ENCODE results near the gene ARX. TPM values are rescaled to one million over a fixed set of nuclear protein-coding genes. Genes with fewer than 3 reads are reported as not detected.

ARX gene
- polyA plus RNA-seq, 1 of the 3 experiments (the other 2 are of a cell fraction), result not detected

GRCh38 chrX:25028726-25029125 lies 13.0 kb upstream of the ARX start:
- H3K9me2 ChIP-seq, result no peaks in the 10 kb centered on the region
- WGBS (ENCODE audit: low lambda C conversion rate), result 33% methylated on average over 7 of the region's 7 CpGs
- no peaks in the 10 kb centered on the region for H4K20me1 ChIP-seq (ENCODE audit: insufficient read depth)
- no peaks in the 10 kb centered on the region for H3K4me1 ChIP-seq (ENCODE audit: control insufficient read depth in 1 of 2, insufficient read depth in 2 of 2, low read depth in 1 of 2, low read length in 1 of 2)
- no peaks in the 10 kb centered on the region for H3K9me3 ChIP-seq
- no peak overlapping the region; the same call in 1 of the 2 replicates for H2AFZ ChIP-seq (ENCODE audit: low read depth)
- H3K4me2 ChIP-seq, result no peak overlapping the region
- ChIA-PET CTCF (interaction anchor here (1.0 to 1.1 kb wide), 2 partner anchors 14 to 115 kb away, joined by 3 read pairs; partner anchors contain the start of gene ARX), POLR2A (no interaction called here)
- H3K79me2 ChIP-seq (ENCODE audit: insufficient read depth), result no peaks in the 10 kb centered on the region
- no peaks in the 10 kb centered on the region for H3F3A ChIP-seq (replicated peaks; ENCODE audit: insufficient read depth)
- no peak overlapping the region for H3K9ac ChIP-seq
- no peak for TF ChIP-seq SIN3A (IDR thresholded peaks at IDR 0.05; ENCODE audit: borderline replicate concordance, low read depth, low read length)
- no peak for TF ChIP-seq POLR2AphosphoS5 (IDR thresholded peaks at IDR 0.05; ENCODE audit: low read depth, low read length)
- no peak for TF ChIP-seq TCF12 (IDR thresholded peaks at IDR 0.05)
- TF ChIP-seq TEAD4 (IDR thresholded peaks at IDR 0.05; ENCODE audit: borderline replicate concordance, insufficient read depth), result no peak
- no peak for TF ChIP-seq TAF1 (IDR thresholded peaks at IDR 0.05; ENCODE audit: borderline replicate concordance, low read depth, low read length)
- no peak for TF ChIP-seq SMC3 (IDR thresholded peaks at IDR 0.05; ENCODE audit: low read depth, low read length)
- TF ChIP-seq RCOR1 (IDR thresholded peaks at IDR 0.05; ENCODE audit: low read length), result no peak
- H3K27ac ChIP-seq (ENCODE audit: low read depth in 2 of 2, low read length in 1 of 2), result peak overlapping the region in 1 of 2 experiments; percentile 5; a peak in 1 of 4 replicates
- no peaks in the 10 kb centered on the region for H3K36me3 ChIP-seq (replicated peaks in 1 of 2; ENCODE audit: control insufficient read depth in 1 of 2, insufficient read depth in 2 of 2, low read length in 1 of 2)
- no peak overlapping the region for H3K4me3 ChIP-seq (ENCODE audit: low read depth in 2 of 2, low read length in 1 of 2)
- H3K27me3 ChIP-seq (ENCODE audit: insufficient read depth), result peaks cover 19% of the 10 kb centered on the region; the same call in 1 of the 2 replicates
- DNase-seq, result no peak

GRCh38 chrX:25026576-25026975 lies 10.8 kb upstream of the ARX start:
- H3K27me3 ChIP-seq (ENCODE audit: insufficient read depth), result peaks cover 32% of the 10 kb centered on the region
- no peaks in the 10 kb centered on the region for H3F3A ChIP-seq (replicated peaks; ENCODE audit: insufficient read depth)
- H3K36me3 ChIP-seq (replicated peaks in 1 of 2; ENCODE audit: control insufficient read depth in 1 of 2, insufficient read depth in 2 of 2, low read length in 1 of 2), result no peaks in the 10 kb centered on the region
- H3K4me1 ChIP-seq (ENCODE audit: control insufficient read depth in 1 of 2, insufficient read depth in 2 of 2, low read depth in 1 of 2, low read length in 1 of 2), result no peaks in the 10 kb centered on the region
- H3K9ac ChIP-seq, result no peak overlapping the region
- H3K79me2 ChIP-seq (ENCODE audit: insufficient read depth), result no peaks in the 10 kb centered on the region
- H3K27ac ChIP-seq (ENCODE audit: low read depth in 2 of 2, low read length in 1 of 2), result no peak overlapping the region
- no peak for DNase-seq
- no peaks in the 10 kb centered on the region for H4K20me1 ChIP-seq (ENCODE audit: insufficient read depth)
- no peaks in the 10 kb centered on the region for H3K9me2 ChIP-seq
- ChIA-PET CTCF (interaction anchor here (0.6 to 1.8 kb wide), 2 partner anchors 117 to 528 kb away, joined by 3 to 10 read pairs; no protein-coding TSS in a partner anchor), POLR2A (no interaction called here)
- no peaks in the 10 kb centered on the region for H3K9me3 ChIP-seq
- H2AFZ ChIP-seq (ENCODE audit: low read depth), result no peak overlapping the region
- TF ChIP-seq, protein P1, sequence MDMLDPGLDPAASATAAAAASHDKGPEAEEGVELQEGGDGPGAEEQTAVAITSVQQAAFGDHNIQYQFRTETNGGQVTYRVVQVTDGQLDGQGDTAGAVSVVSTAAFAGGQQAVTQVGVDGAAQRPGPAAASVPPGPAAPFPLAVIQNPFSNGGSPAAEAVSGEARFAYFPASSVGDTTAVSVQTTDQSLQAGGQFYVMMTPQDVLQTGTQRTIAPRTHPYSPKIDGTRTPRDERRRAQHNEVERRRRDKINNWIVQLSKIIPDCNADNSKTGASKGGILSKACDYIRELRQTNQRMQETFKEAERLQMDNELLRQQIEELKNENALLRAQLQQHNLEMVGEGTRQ (IDR thresholded peaks at IDR 0.05; ENCODE audit: borderline replicate concordance, low read depth, low read length), result no peak
- TF ChIP-seq CHD2 (IDR thresholded peaks at IDR 0.05; ENCODE audit: low read length, partially characterized antibody) (no peak), RAD21 (IDR thresholded peaks at IDR 0.05; ENCODE audit: low read length) (no peak), SIN3A (IDR thresholded peaks at IDR 0.05; ENCODE audit: borderline replicate concordance, low read depth, low read length) (no peak), POLR2AphosphoS5 (IDR thresholded peaks at IDR 0.05; ENCODE audit: low read depth, low read length) (no peak), MEF2A (IDR thresholded peaks at IDR 0.05; ENCODE audit: borderline replicate concordance, low read depth) (no peak), FOXJ3 (CRISPR knock-in tag; IDR thresholded peaks at IDR 0.05) (no peak), REST (IDR thresholded peaks at IDR 0.05; ENCODE audit: low read depth, low read length) (no peak), RCOR1 (IDR thresholded peaks at IDR 0.05; ENCODE audit: low read length) (no peak), FOXM1 (IDR thresholded peaks at IDR 0.05; ENCODE audit: low read depth) (no peak), TCF12 (IDR thresholded peaks at IDR 0.05) (no peak), SMC3 (IDR thresholded peaks at IDR 0.05; ENCODE audit: low read depth, low read length) (no peak), GABPA (IDR thresholded peaks at IDR 0.05; ENCODE audit: low read depth) (no peak)
- TF ChIP-seq, protein P2, sequence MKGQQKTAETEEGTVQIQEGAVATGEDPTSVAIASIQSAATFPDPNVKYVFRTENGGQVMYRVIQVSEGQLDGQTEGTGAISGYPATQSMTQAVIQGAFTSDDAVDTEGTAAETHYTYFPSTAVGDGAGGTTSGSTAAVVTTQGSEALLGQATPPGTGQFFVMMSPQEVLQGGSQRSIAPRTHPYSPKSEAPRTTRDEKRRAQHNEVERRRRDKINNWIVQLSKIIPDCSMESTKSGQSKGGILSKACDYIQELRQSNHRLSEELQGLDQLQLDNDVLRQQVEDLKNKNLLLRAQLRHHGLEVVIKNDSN (IDR thresholded peaks at IDR 0.05; ENCODE audit: borderline replicate concordance, low read depth), result no peak
- TF ChIP-seq, protein P3, sequence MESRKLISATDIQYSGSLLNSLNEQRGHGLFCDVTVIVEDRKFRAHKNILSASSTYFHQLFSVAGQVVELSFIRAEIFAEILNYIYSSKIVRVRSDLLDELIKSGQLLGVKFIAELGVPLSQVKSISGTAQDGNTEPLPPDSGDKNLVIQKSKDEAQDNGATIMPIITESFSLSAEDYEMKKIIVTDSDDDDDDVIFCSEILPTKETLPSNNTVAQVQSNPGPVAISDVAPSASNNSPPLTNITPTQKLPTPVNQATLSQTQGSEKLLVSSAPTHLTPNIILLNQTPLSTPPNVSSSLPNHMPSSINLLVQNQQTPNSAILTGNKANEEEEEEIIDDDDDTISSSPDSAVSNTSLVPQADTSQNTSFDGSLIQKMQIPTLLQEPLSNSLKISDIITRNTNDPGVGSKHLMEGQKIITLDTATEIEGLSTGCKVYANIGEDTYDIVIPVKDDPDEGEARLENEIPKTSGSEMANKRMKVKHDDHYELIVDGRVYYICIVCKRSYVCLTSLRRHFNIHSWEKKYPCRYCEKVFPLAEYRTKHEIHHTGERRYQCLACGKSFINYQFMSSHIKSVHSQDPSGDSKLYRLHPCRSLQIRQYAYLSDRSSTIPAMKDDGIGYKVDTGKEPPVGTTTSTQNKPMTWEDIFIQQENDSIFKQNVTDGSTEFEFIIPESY (IDR thresholded peaks at IDR 0.05; ENCODE audit: borderline replicate concordance, low read depth), result no peak
- H3K4me2 ChIP-seq, result no peak overlapping the region
- 28% methylated on average over 6 of the region's 6 CpGs for WGBS (ENCODE audit: low lambda C conversion rate)
- no peak overlapping the region for H3K4me3 ChIP-seq (ENCODE audit: low read depth in 2 of 2, low read length in 1 of 2)

Data from SK-N-SH (cell line).